K562 (cell line): Measurements from ENCODE around the gene GGA3. TPM values are rescaled to one million over a fixed set of nuclear protein-coding genes. Genes with fewer than 3 reads are reported as not detected.

Experiments used
- ATAC-seq: fragments of 200-7000 bp; cut with Tn5 transposase; 3 replicates; pipeline ENCODE4 v1.9.1; 2020; ENCODE audit warnings: moderate library complexity
- BruUV-seq: library from RNA; stranded (reverse); fragments of 400-500 nt; replicated peaks from 2 replicates; lab custom pipeline; 2021; lab: Mats Ljungman, UMichigan
- CTCF ChIA-PET: fragments of 300-600 bp; formaldehyde crosslinking; extraction: SDS; loops from one replicate; lab custom pipeline; 2021; ENCODE audit warnings: low intra/inter-chr PET ratio; lab: Yijun Ruan, JAX
- POLR2A ChIA-PET: fragments of 300-600, 350-650 bp; sonication (Branson Sonifier 250); formaldehyde crosslinking; extraction: SDS; loops from one replicate; lab custom pipeline; 2021; ENCODE audit warnings: antibody characterized with exemption, inconsistent platforms; lab: Yijun Ruan, JAX
- DNase-seq, 4 experiments: peaks; one replicate each; pipeline versions ENCODE4 v3.0.0 to v3.0.0-alpha.2; 2011 to 2018; ENCODE audit warnings: low spot score in 3 of 4, mixed read lengths in 3 of 4; ENCODE audit errors: extremely low read depth in 1 of 4
- FAIRE-seq: peaks from 2 replicates; lab custom pipeline; 2011; peaks lifted over from hg19 to GRCh38; lab: Jason Lieb, UNC
- H2AFZ ChIP-seq: 2 replicates; pipeline ENCODE4 v1.6.0; 2011; ENCODE audit warnings: low read depth, low read length, control low read depth, inconsistent platforms
- H3K27ac ChIP-seq: fragments of 200-600 bp; 3 replicates; pipeline ENCODE4 v1.8.0; 2011; ENCODE audit warnings: low read depth, mild to moderate bottlenecking, control low read depth, inconsistent platforms, low read length, moderate library complexity, mixed read lengths; ENCODE audit errors: extremely low read depth
- H3K27me3 ChIP-seq, 2 experiments: fragments of 300-600 bp in 1 of 2; 2 replicates in 1 of 2; 3 replicates in 1 of 2; pipeline versions ENCODE4 v1.6.0 to v1.8.0; 2011; ENCODE audit warnings: inconsistent platforms in 2 of 2, low read length in 2 of 2, mild to moderate bottlenecking in 1 of 2, mixed read lengths in 1 of 2, moderate library complexity in 1 of 2; ENCODE audit not compliant: control insufficient read depth in 2 of 2, insufficient read depth in 2 of 2
- H3K36me3 ChIP-seq: fragments of 300-600 bp; 3 replicates; pipeline ENCODE4 v1.8.0; 2011; ENCODE audit warnings: mild to moderate bottlenecking, low read length, inconsistent platforms; ENCODE audit not compliant: control insufficient read depth, insufficient read depth
- H3K4me1 ChIP-seq, 2 experiments: fragments of 200-600 bp in 1 of 2; replicated peaks in 1 of 2; 2 replicates in 1 of 2; 3 replicates in 1 of 2; pipeline versions ENCODE4 v1.5.1 to v1.8.0; 2011; ENCODE audit warnings: inconsistent platforms in 2 of 2, low read length in 2 of 2, mild to moderate bottlenecking in 1 of 2, mixed read lengths in 1 of 2, moderate library complexity in 1 of 2; ENCODE audit not compliant: control insufficient read depth in 2 of 2, insufficient read depth in 2 of 2
- H3K4me2 ChIP-seq: 2 replicates; pipeline ENCODE4 v1.6.1; 2011; ENCODE audit warnings: low read length, control low read depth, inconsistent platforms, mixed read lengths; ENCODE audit not compliant: insufficient read depth
- H3K4me3 ChIP-seq: fragments of 200-600 bp; sonication (generic), shearing (Covaris generic); 2 replicates; pipeline ENCODE4 v1.5.1; 2016; ENCODE audit warnings: control low read depth, inconsistent platforms
- H3K79me2 ChIP-seq: fragments of 200-600 bp; 3 replicates; pipeline ENCODE4 v1.8.0; 2011; ENCODE audit warnings: low read length, inconsistent platforms; ENCODE audit not compliant: control insufficient read depth, insufficient read depth
- H3K9ac ChIP-seq, 2 experiments: 2 replicates each; pipeline versions ENCODE4 v1.6.0 to v1.6.1; 2011; ENCODE audit warnings: low read depth in 2 of 2, low read length in 2 of 2, control low read depth in 1 of 2, inconsistent platforms in 1 of 2, mild to moderate bottlenecking in 1 of 2, mixed read lengths in 1 of 2; ENCODE audit not compliant: insufficient read depth in 1 of 2
- H3K9me1 ChIP-seq: one replicate; pipeline ENCODE4 v1.6.0; 2011; ENCODE audit warnings: inconsistent platforms, mild to moderate bottlenecking, low read length, moderate library complexity; ENCODE audit not compliant: control insufficient read depth, insufficient read depth
- H3K9me3 ChIP-seq: replicated peaks from 2 replicates; pipeline ENCODE4 v1.5.1; 2011; ENCODE audit warnings: low read depth, low read length, inconsistent platforms; ENCODE audit not compliant: control insufficient read depth, insufficient read depth
- H4K20me1 ChIP-seq: replicated peaks from 2 replicates; pipeline ENCODE4 v1.6.1; 2011; ENCODE audit warnings: low read length, inconsistent platforms, mixed read lengths; ENCODE audit not compliant: control insufficient read depth, insufficient read depth
- ADNP ChIP-seq: fragments of 200-800 bp; sonication (Bioruptor generic); IDR thresholded peaks from 2 replicates; pipeline ENCODE4 v1.6.1; 2016; ENCODE audit warnings: missing genetic modification characterization, missing compliant biosample characterization
- AFF1 ChIP-seq, 2 experiments: fragments of 450-650 bp; IDR thresholded peaks; 2 replicates each; pipeline ENCODE4 v1.6.1; 2018; ENCODE audit warnings: mild to moderate bottlenecking in 2 of 2, low read depth in 1 of 2; ENCODE audit not compliant: partially characterized antibody in 2 of 2
- CBFA2T2 ChIP-seq: fragments of 450-650 bp; conservative IDR thresholded peaks from 2 replicates; pipeline ENCODE4 v1.6.1; 2017; ENCODE audit warnings: mild to moderate bottlenecking
- ELF2 ChIP-seq: fragments of 250-450 bp; sonication (Bioruptor Pico); IDR thresholded peaks from 2 replicates; pipeline ENCODE4 v1.5.0; 2021; ENCODE audit warnings: mild to moderate bottlenecking
- IFI16 ChIP-seq: fragments of 250-450 bp; sonication (Bioruptor Pico); IDR thresholded peaks from 2 replicates; pipeline ENCODE4 v2.1.2; 2022; ENCODE audit warnings: mild to moderate bottlenecking, inconsistent platforms
- LCOR ChIP-seq: sonication (generic); formaldehyde crosslinking; IDR thresholded peaks from 2 replicates; pipeline ENCODE4 v1.8.0; 2022; ENCODE audit warnings: mild to moderate bottlenecking, missing genetic modification reagents
- PRDM10 ChIP-seq: fragments of 450-650 bp; IDR thresholded peaks from 2 replicates; pipeline ENCODE4 v1.6.1; 2018; ENCODE audit not compliant: partially characterized antibody
- RCOR1 ChIP-seq, 2 experiments: IDR thresholded peaks; 2 replicates each; pipeline ENCODE4 v1.6.1; 2012; ENCODE audit warnings: low read depth in 2 of 2, low read length in 2 of 2, borderline replicate concordance in 1 of 2, improper control_type of control experiment in 1 of 2
- SMAD2 ChIP-seq: fragments of 150-350 bp; IDR thresholded peaks from 2 replicates; pipeline ENCODE4 v1.6.1; 2014; ENCODE audit warnings: low read depth, mild to moderate bottlenecking, low read length
- TBL1XR1 ChIP-seq, 2 experiments: IDR thresholded peaks; 2 replicates each; pipeline ENCODE4 v1.6.1; 2012; ENCODE audit warnings: improper control_type of control experiment in 2 of 2, low read length in 2 of 2, mild to moderate bottlenecking in 1 of 2
- ZBTB2 ChIP-seq: fragments of 450-650 bp; IDR thresholded peaks from 2 replicates; pipeline ENCODE4 v1.6.1; 2016; ENCODE audit warnings: antibody characterized with exemption
- WGBS: fragments of 100-300 bp; shearing (Covaris generic); methylation state at CpG from one replicate; pipeline ENCODE4 v1.1.6; 2016; ENCODE audit warnings: low coverage, mixed read lengths; ENCODE audit not compliant: insufficient coverage; ENCODE audit errors: missing lambda C conversion rate; 5-methylcytosine and 5-hydroxymethylcytosine counted together
- in situ Hi-C: fragments of 300-500 bp; cut with MboI; formaldehyde crosslinking; loops from 4 replicates; pipeline ENCODE4 v1.15.0; 2018; ENCODE audit warnings: inconsistent platforms, mixed read lengths
- intact Hi-C: fragments of 100-400 bp; cut with micrococcal nuclease; formaldehyde crosslinking; loops from 2 replicates; pipeline ENCODE4 v1.14.2; 2022
- polyA plus RNA-seq, 8 experiments: library from polyadenylated mRNA; depleted of rRNA in 4 of 8; stranded (reverse) in 5 of 8; unstranded in 3 of 8; fragments of >200 nt; fragmentation: Nextera tagmentation in 2 of 8; fragmentation: Illumina TruSeq in 1 of 8; extraction: Ambion mirVana in 2 of 8; extraction: Trizol in 1 of 8; gene quantifications; 2 replicates each; pipeline versions ENCODE4 v1.2.1 to v1.2.3, GENCODE V29; 2011 to 2014; ENCODE audit warnings: inconsistent platforms in 1 of 8, missing spikeins in 1 of 8
- total RNA-seq, 7 experiments: library from RNA; depleted of rRNA in 6 of 7; stranded (reverse); fragments of >200 nt in 6 of 7; fragmentation: Illumina TruSeq in 2 of 7; extraction: Trizol in 2 of 7; gene quantifications; 2 replicates each; pipeline versions ENCODE4 v1.2.1 to v1.2.3, GENCODE V29; 2011 to 2021; ENCODE audit warnings: low replicate concordance in 1 of 7

GGA3 gene
- total and polyA plus RNA-seq, 9 of the 15 experiments (the other 6 are each of a cell fraction or from before 2014, with no cell fraction given) = 5.7 to 64.9 (median 25.4) TPM

- TF ChIP-seq PRDM10 (peak; percentile 75), RCOR1 (IDR thresholded peaks at IDR 0.05; ENCODE audit: borderline replicate concordance in 1 of 2, low read depth in 2 of 2, low read length in 2 of 2) (peak in 1 of 2 experiments; percentile 22; a peak in 1 of 4 replicates), IFI16 (CRISPR knock-in tag) (no peak), LCOR (no peak)
These were observed 40.2 kb upstream of the GGA3 start (continued) for GRCh38 chr17:75301502-75302206.

- POLR2A ChIA-PET = interaction anchor here (0.6 to 1.2 kb wide), 3 partner anchors 12 to 25 kb away, joined by 3 to 4 read pairs (median 3); partner anchors contain the start of gene SLC25A19
- no peaks in the 10 kb centered on the region for H3K36me3 ChIP-seq
- H4K20me1 ChIP-seq = no peaks in the 10 kb centered on the region
- H3K79me2 ChIP-seq = no peaks in the 10 kb centered on the region
- 48% methylated on average over 9 of the region's 9 CpGs for WGBS
- H3K9me3 ChIP-seq = no peaks in the 10 kb centered on the region
- DNase-seq = no peak
- in situ Hi-C loops = no loop called here
- no peaks in the 10 kb centered on the region for H3K9me1 ChIP-seq
- no peak overlapping the region for H3K4me2 ChIP-seq
- CTCF ChIA-PET = no interaction called here
- H3K27me3 ChIP-seq = no peaks in the 10 kb centered on the region
- H3K4me3 ChIP-seq = no peak overlapping the region
- no peak overlapping the region for H2AFZ ChIP-seq
- H3K4me1 ChIP-seq = peaks cover 6% of the 10 kb centered on the region in 2 experiments; a peak in 3 of 5 replicates
- intact Hi-C loops = no loop called here
- H3K27ac ChIP-seq = no peak overlapping the region
- FAIRE-seq = no peak
- no TSS peak for BruUV-seq
- no peak overlapping the region for H3K9ac ChIP-seq
- no peak; the same call in 2 of the 3 replicates for ATAC-seq
- no peak for TF ChIP-seq TBL1XR1 (IDR thresholded peaks at IDR 0.05; ENCODE audit: low read length in 2 of 2)
- TF ChIP-seq ELF2 (CRISPR knock-in tag) = no peak
- TF ChIP-seq CBFA2T2 = no peak
- TF ChIP-seq SMAD2 = no peak
- no peak for TF ChIP-seq ADNP (tag)
- no peak for TF ChIP-seq AFF1 (IDR thresholded peaks at IDR 0.05; ENCODE audit: low read depth in 1 of 2, partially characterized antibody in 2 of 2)
- TF ChIP-seq ZBTB2 = no peak
These were observed 39.6 kb upstream of the GGA3 start for GRCh38 chr17:75301049-75301448.
